A549 (cell line): ENCODE data around the gene RAI14. TPM values are rescaled to one million over a fixed set of nuclear protein-coding genes. Genes with fewer than 3 reads are reported as not detected.

ENCODE experiments used
- ATAC-seq, 2 experiments: fragments of 200-7000 bp in 1 of 2; fragments of >200 bp in 1 of 2; cut with Nextera tagmentation in 1 of 2; cut with Tn5 transposase in 1 of 2; 3 replicates each; pipeline versions ENCODE4 v1.8.0 to v1.9.1; 2018 to 2020; ENCODE audit warnings: mild to moderate bottlenecking in 1 of 2, moderate library complexity in 1 of 2
- CTCF ChIA-PET: fragments of 300-600 bp; sonication (Branson Sonifier 250); formaldehyde crosslinking; extraction: SDS; loops from one replicate; lab custom pipeline; 2021; ENCODE audit warnings: antibody characterized with exemption, inconsistent platforms; lab: Yijun Ruan, JAX
- POLR2A ChIA-PET: fragments of 350-600 bp; formaldehyde crosslinking; extraction: SDS; loops from one replicate; lab custom pipeline; 2021; ENCODE audit warnings: antibody characterized with exemption, inconsistent platforms; lab: Yijun Ruan, JAX
- DNase-seq, 2 experiments: peaks; one replicate each; pipeline versions ENCODE4 v3.0.0 to v3.0.0-alpha.2; 2011 to 2016; ENCODE audit warnings: low read depth in 1 of 2, low spot score in 1 of 2
- FAIRE-seq: peaks from 2 replicates; lab custom pipeline; 2011; peaks lifted over from hg19 to GRCh38; lab: Jason Lieb, UNC
- H3K27ac ChIP-seq, 2 experiments: fragments of >200 bp; sonication (Bioruptor Twin); formaldehyde crosslinking; 3 replicates each; pipeline ENCODE4 v1.5.1; 2016 to 2017
- H3K4me1 ChIP-seq: fragments of >200 bp; sonication (Bioruptor Twin); formaldehyde crosslinking; 3 replicates; pipeline ENCODE4 v1.6.1; 2016
- H3K4me2 ChIP-seq: fragments of >200 bp; sonication (Bioruptor Twin); formaldehyde crosslinking; 3 replicates; pipeline ENCODE4 v1.6.1; 2016
- H3K4me3 ChIP-seq: fragments of >200 bp; sonication (Bioruptor Twin); formaldehyde crosslinking; 3 replicates; pipeline ENCODE4 v1.5.1; 2016
- H3K9me3 ChIP-seq: fragments of >200 bp; sonication (Bioruptor Twin); formaldehyde crosslinking; 3 replicates; pipeline ENCODE4 v1.6.1; 2016
- CBX2 ChIP-seq: fragments of 200-600 bp; sonication (generic); IDR thresholded peaks from 2 replicates; pipeline ENCODE4 v1.6.1; 2016; ENCODE audit warnings: low read depth, mild to moderate bottlenecking, borderline replicate concordance
- EHMT2 ChIP-seq: fragments of 200-600 bp; sonication (generic); IDR thresholded peaks from 2 replicates; pipeline ENCODE4 v1.6.1; 2016; ENCODE audit warnings: antibody characterized with exemption, low read depth, mild to moderate bottlenecking, moderate library complexity
- EP300 ChIP-seq, 2 experiments: fragments of >200 bp; sonication (Bioruptor Twin); formaldehyde crosslinking; IDR thresholded peaks; 2 replicates in 1 of 2; 3 replicates in 1 of 2; pipeline ENCODE4 v1.6.1; 2016 to 2017
- ESRRA ChIP-seq: fragments of 150-350 bp; IDR thresholded peaks from 2 replicates; pipeline ENCODE4 v1.6.1; 2014; ENCODE audit warnings: mild to moderate bottlenecking, low read length, borderline replicate concordance
- FOSL2 ChIP-seq, 2 experiments: fragments of 450-650 bp in 1 of 2; fragments of >200 bp in 1 of 2; sonication (Bioruptor Twin) in 1 of 2; formaldehyde crosslinking; IDR thresholded peaks; 2 replicates each; pipeline versions ENCODE4 v1.5.0 to v1.6.1; 2016 to 2020; ENCODE audit warnings: mild to moderate bottlenecking in 1 of 2, moderate library complexity in 1 of 2
- HEYL ChIP-seq: fragments of 250-450 bp; sonication (Bioruptor Pico); IDR thresholded peaks from 2 replicates; pipeline ENCODE4 v1.8.0; 2021; ENCODE audit warnings: mild to moderate bottlenecking, moderate library complexity
- HMGXB4 ChIP-seq: fragments of 250-450 bp; sonication (Bioruptor Pico); IDR thresholded peaks from 2 replicates; pipeline ENCODE4 v1.5.0; 2021; ENCODE audit warnings: mild to moderate bottlenecking, moderate library complexity, borderline replicate concordance
- HOXB13 ChIP-seq: fragments of 250-450 bp; sonication (Bioruptor Pico); IDR thresholded peaks from 2 replicates; pipeline ENCODE4 v1.5.0; 2020; ENCODE audit warnings: low read depth, mild to moderate bottlenecking, moderate library complexity
- JUNB ChIP-seq: fragments of >200 bp; sonication (Bioruptor Twin); formaldehyde crosslinking; IDR thresholded peaks from 2 replicates; pipeline ENCODE4 v1.6.1; 2016
- KDM5A ChIP-seq: fragments of 200-600 bp; sonication (generic); IDR thresholded peaks from 2 replicates; pipeline ENCODE4 v1.6.1; 2016; ENCODE audit warnings: antibody characterized with exemption, mild to moderate bottlenecking
- MAFK ChIP-seq: fragments of 450-650 bp; IDR thresholded peaks from 2 replicates; pipeline ENCODE4 v1.6.1; 2014; ENCODE audit not compliant: partially characterized antibody
- MAX ChIP-seq: IDR thresholded peaks from 2 replicates; pipeline ENCODE4 v1.6.1; 2012
- NPAS2 ChIP-seq: fragments of 250-450 bp; sonication (Bioruptor Pico); IDR thresholded peaks from 2 replicates; pipeline ENCODE4 v1.8.0; 2022; ENCODE audit warnings: mild to moderate bottlenecking, moderate library complexity, borderline replicate concordance
- PBX3 ChIP-seq: IDR thresholded peaks from 2 replicates; pipeline ENCODE4 v1.6.1; 2012
- SMC3 ChIP-seq: fragments of >200 bp; sonication (Bioruptor Twin); formaldehyde crosslinking; IDR thresholded peaks from 3 replicates; pipeline ENCODE4 v1.6.1; 2018; ENCODE audit warnings: inconsistent platforms
- TFCP2L1 ChIP-seq: fragments of 250-450 bp; sonication (Bioruptor Pico); IDR thresholded peaks from 2 replicates; pipeline ENCODE4 v1.5.0; 2021; ENCODE audit warnings: mild to moderate bottlenecking
- ZC3H11A ChIP-seq: fragments of 450-650 bp; IDR thresholded peaks from 2 replicates; pipeline ENCODE4 v1.6.1; 2014; ENCODE audit warnings: antibody characterized with exemption, mild to moderate bottlenecking
- ZFP36 ChIP-seq: fragments of 450-650 bp; IDR thresholded peaks from 2 replicates; pipeline ENCODE4 v1.6.1; 2014; ENCODE audit warnings: borderline replicate concordance; ENCODE audit not compliant: partially characterized antibody
- WGBS: methylation state at CpG from one replicate; pipeline ENCODE4 v1.1.6; 2017; ENCODE audit errors: missing lambda C conversion rate; 5-methylcytosine and 5-hydroxymethylcytosine counted together
- polyA plus RNA-seq, 4 experiments: library from polyadenylated mRNA; depleted of rRNA in 3 of 4; stranded (reverse); fragments of >200 nt; fragmentation: RNase III in 1 of 4; extraction: RNeasy Plus Mini Kit Qiagen cat#74134 plus additional on column Dnase treatment in 1 of 4; gene quantifications; 2 replicates in 3 of 4; 3 replicates in 1 of 4; pipeline ENCODE4 v1.2.3, GENCODE V29; 2011 to 2017
- TF ChIP-seq, protein P1 (sequence below): IDR thresholded peaks from 2 replicates; pipeline ENCODE4 v1.6.1; 2012; ENCODE audit warnings: low read depth, borderline replicate concordance

RAI14 gene
- polyA plus RNA-seq, 2 of the 4 experiments (the other 2 are of a cell fraction): 71.9 to 97.7 TPM

DNA sequence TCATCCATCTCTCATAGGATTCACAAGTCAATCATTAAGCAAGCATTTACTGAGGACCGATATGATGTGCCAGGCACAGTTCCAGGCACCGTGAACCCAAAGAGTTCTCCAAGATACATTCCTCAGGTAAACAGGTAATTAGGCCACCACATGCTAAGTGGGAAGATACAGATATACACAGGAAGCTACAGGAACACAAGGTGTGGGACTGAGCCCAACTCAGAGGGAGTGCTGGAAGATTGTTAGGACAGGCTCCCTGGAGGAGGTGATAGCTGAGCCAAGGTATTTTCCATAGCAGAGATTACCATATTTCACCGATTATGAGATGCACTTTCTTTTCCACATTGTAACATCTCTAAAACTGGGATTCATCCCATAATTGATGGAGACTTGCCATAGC is 31.4 kb upstream of the RAI14 start:
- ChIA-PET CTCF (interaction anchor here (1.1 to 1.6 kb wide), 2 partner anchors 14 to 31 kb away, joined by 3 to 4 read pairs; no protein-coding TSS in a partner anchor), POLR2A (no interaction called here)
- DNase-seq: no peak
- peak overlapping the region in 1 of 2 experiments; percentile 2; a peak in 1 of 6 replicates for H3K27ac ChIP-seq
- peaks cover 16% of the 10 kb centered on the region for H3K4me1 ChIP-seq
- no peak for FAIRE-seq
- TF ChIP-seq HOXB13 (CRISPR knock-in tag) (no peak), ZC3H11A (no peak), MAX (no peak), EP300 (IDR thresholded peaks at IDR 0.05) (no peak), NPAS2 (CRISPR knock-in tag) (no peak), HMGXB4 (CRISPR knock-in tag) (no peak), PBX3 (no peak), HEYL (no peak), JUNB (no peak), ZFP36 (no peak), ESRRA (no peak), TFCP2L1 (no peak)
- TF ChIP-seq, protein P1, sequence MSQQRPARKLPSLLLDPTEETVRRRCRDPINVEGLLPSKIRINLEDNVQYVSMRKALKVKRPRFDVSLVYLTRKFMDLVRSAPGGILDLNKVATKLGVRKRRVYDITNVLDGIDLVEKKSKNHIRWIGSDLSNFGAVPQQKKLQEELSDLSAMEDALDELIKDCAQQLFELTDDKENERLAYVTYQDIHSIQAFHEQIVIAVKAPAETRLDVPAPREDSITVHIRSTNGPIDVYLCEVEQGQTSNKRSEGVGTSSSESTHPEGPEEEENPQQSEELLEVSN: no peak
- peak overlapping the region; percentile 12; the same call in 1 of the 3 replicates for H3K4me2 ChIP-seq
- no peaks in the 10 kb centered on the region for H3K9me3 ChIP-seq
- 51% methylated on average over 3 of the region's 3 CpGs for WGBS
- no peak overlapping the region for H3K4me3 ChIP-seq
- peak in 1 of 2 experiments; percentile 43; a peak in 2 of 6 replicates for ATAC-seq

DNA sequence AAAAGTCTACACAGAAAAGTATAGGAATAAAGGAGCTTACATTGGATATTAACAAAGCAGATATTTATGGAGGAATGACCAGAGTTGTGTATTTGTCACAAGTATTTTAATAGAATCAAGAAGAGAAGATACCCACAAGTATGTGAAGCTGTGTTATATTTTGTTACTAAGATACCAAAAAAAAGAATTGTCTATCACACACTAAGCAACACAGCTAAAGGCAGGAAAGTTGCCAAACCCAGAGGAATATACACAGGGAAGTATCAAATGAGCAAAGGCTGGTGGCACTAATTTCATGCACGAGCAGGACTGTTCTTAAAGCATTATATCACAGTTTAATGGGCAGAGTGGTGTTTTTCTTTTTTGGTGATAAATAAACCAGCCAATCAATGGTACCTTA is 30.9 kb upstream of the RAI14 start:
- CTCF ChIA-PET: interaction anchor here (0.7 to 1.6 kb wide), 4 partner anchors 14 to 46 kb away, joined by 3 to 4 read pairs (median 3); no protein-coding TSS in a partner anchor
- DNase-seq (no peak), FAIRE-seq (no peak)
- Histone ChIP-seq H3K4me2 (no peak overlapping the region), H3K4me1 (peaks cover 16% of the 10 kb centered on the region), H3K9me3 (no peaks in the 10 kb centered on the region), H3K4me3 (no peak overlapping the region), H3K27ac (0 out of 6 replicates have a peak overlapping the region, but pooled peaks of 1 of the 2 experiments have one; percentile 46)
- whole genome bisulfite sequencing: 95% methylated on average over 1 of the region's 1 CpG
- POLR2A ChIA-PET: interaction anchor here (0.7 kb wide), 1 partner anchor 290 kb away, joined by 3 read pairs; the partner anchor contains the start of genes BRIX1 and RAD1
- TF ChIP-seq MAFK (no peak), FOSL2 (IDR thresholded peaks at IDR 0.05) (no peak), FOSL2 (CRISPR knock-in tag; IDR thresholded peaks at IDR 0.05) (no peak), SMC3 (no peak), EHMT2 (no peak)
- TF ChIP-seq, all 56 proteins: peak for 0
- ATAC-seq: no peak; a peak in 1 of 6 replicates

- ChIA-PET CTCF (interaction anchor here (0.7 to 1.7 kb wide), 4 partner anchors 14 to 103 kb away, joined by 3 to 6 read pairs (median 4); no protein-coding TSS in a partner anchor), POLR2A (interaction anchor here (0.7 kb wide), 2 partner anchors 27 to 30 kb away, joined by 3 to 4 read pairs; partner anchors contain the start of gene RAI14)
- no peak for TF ChIP-seq FOSL2 (IDR thresholded peaks at IDR 0.05)
- TF ChIP-seq FOSL2 (CRISPR knock-in tag; IDR thresholded peaks at IDR 0.05): peak; percentile 57
- TF ChIP-seq CBX2: no peak
- no peak for TF ChIP-seq MAFK
- TF ChIP-seq KDM5A: no peak
- no peak for TF ChIP-seq SMC3
- no peak for FAIRE-seq
- H3K4me3 ChIP-seq: no peak overlapping the region
- H3K27ac ChIP-seq: peak overlapping the region in 1 of 2 experiments; percentile 46; a peak in 1 of 6 replicates
- WGBS: 34% methylated on average over 6 of the region's 6 CpGs
- peak; percentile 31 to 61 for DNase-seq
- no peaks in the 10 kb centered on the region for H3K9me3 ChIP-seq
- peaks cover 16% of the 10 kb centered on the region for H3K4me1 ChIP-seq
- H3K4me2 ChIP-seq: peak overlapping the region; percentile 7
- ATAC-seq: peak; percentile 83 to 84; a peak in 5 of 6 replicates
Observed at GRCh38 chr5:34626036-34626435, 30.1 kb upstream of the RAI14 start.
